ENCODE measurements around the gene BOK.

Gene BOK

GRCh38 chr2:241575624-241576292 lies 17.2 kb downstream of the BOK start:
- TF ChIP-seq, protein P1, sequence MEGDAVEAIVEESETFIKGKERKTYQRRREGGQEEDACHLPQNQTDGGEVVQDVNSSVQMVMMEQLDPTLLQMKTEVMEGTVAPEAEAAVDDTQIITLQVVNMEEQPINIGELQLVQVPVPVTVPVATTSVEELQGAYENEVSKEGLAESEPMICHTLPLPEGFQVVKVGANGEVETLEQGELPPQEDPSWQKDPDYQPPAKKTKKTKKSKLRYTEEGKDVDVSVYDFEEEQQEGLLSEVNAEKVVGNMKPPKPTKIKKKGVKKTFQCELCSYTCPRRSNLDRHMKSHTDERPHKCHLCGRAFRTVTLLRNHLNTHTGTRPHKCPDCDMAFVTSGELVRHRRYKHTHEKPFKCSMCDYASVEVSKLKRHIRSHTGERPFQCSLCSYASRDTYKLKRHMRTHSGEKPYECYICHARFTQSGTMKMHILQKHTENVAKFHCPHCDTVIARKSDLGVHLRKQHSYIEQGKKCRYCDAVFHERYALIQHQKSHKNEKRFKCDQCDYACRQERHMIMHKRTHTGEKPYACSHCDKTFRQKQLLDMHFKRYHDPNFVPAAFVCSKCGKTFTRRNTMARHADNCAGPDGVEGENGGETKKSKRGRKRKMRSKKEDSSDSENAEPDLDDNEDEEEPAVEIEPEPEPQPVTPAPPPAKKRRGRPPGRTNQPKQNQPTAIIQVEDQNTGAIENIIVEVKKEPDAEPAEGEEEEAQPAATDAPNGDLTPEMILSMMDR (IDR thresholded peaks at IDR 0.05; ENCODE audit: low read depth, low read length, missing control alignments): no peak

DNA sequence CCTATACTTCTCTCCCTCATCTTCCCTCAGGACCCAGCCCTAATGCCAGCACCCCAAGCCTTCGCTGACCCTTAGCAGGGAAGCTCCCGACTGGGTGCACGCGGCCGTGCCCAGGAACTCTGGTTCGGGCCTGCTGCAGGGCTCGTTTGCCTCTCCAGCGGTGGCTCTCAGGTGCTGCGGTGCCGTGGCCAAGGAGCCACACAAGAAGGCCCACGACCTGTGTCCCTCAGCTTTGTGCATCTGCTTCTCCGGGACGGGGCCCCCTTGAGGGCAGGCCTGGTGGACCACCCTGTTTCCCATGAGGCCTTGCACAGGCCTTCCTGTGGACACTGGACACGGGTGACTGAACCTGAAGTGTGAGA lies 17.7 kb downstream of the BOK start:
- no peak for DNase-seq (ENCODE audit: low read depth)
- TF ChIP-seq, protein P1 (IDR thresholded peaks at IDR 0.05; ENCODE audit: low read depth, low read length, missing control alignments): no peak
- H3K4me3 ChIP-seq (ENCODE audit: low read depth, low read length): no peak overlapping the region

More at GRCh38 chr2:241575624-241576292, 17.2 kb downstream of the BOK start:
- H3K4me3 ChIP-seq (ENCODE audit: low read depth, low read length): no peak overlapping the region
- no peak for DNase-seq (ENCODE audit: low read depth)

DNA sequence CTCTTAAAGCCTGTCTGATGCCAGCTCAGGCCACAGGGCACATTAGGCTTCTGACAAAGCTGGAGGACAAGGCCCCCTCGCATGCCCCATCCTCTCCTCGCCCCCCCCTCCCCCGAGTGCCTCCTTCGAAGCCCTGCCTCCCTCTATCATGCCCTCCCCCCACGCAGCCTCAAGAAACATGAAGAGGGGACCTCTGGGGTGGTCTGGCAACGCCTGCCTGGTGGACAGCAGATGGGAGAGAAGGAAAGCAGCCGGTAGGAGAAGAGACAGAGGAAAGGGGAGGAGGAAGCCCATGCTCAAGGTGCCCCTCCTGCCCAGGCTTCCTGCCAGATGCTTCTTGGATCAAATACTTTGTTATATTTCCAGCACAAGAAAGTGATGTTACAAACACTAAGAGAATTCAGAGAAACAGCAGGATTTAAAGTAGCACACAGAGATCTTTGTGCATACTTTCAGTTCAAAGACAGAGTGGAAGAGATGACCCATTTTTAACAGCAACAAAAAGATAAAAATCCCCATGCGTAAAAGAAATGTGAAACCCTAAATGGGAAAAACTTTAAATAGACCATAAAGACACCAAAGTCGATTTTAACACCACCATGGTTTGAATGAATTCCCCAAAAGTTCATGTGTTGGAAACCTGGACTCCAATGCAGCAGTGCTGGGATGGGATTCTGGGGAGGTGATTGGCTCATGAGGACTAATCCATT lies 19.0 kb downstream of the BOK start:
- no peak for DNase-seq (ENCODE audit: low read depth)
- TF ChIP-seq, protein P1 (IDR thresholded peaks at IDR 0.05; ENCODE audit: low read depth, low read length, missing control alignments): no peak
- no peak overlapping the region for H3K4me3 ChIP-seq (ENCODE audit: low read depth, low read length)

- TF ChIP-seq, protein P1 (IDR thresholded peaks at IDR 0.05; ENCODE audit: low read depth, low read length, missing control alignments): no peak
- no peak for DNase-seq (ENCODE audit: low read depth)
- H3K4me3 ChIP-seq (ENCODE audit: low read depth, low read length): no peak overlapping the region
Measured at GRCh38 chr2:241579281-241579680, 20.7 kb downstream of the BOK start.

DNA sequence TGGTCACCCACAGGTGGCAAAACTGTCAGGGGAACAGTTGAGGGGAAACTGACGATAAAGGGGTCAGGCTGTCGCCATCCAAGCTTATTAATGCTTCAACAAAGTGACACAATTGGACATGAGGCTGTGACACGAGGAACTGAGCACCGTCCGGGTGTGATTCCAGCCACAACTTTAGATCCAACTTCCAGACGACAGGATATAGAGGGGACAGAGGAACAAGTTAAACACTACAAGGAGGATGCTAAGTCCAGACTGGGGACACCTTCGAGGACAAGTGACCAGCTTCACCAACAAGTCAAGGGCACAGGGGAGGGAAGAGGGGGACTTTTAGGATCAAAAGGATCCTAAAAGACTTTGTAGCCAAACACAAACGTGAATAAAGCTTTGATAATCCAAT lies 23.8 kb downstream of the BOK start:
- H3K4me3 ChIP-seq (ENCODE audit: low read depth, low read length): no peak overlapping the region
- TF ChIP-seq, protein P1 (IDR thresholded peaks at IDR 0.05; ENCODE audit: low read depth, low read length, missing control alignments): no peak
- DNase-seq (ENCODE audit: low read depth): no peak

- TF ChIP-seq, protein P1 (IDR thresholded peaks at IDR 0.05; ENCODE audit: low read depth, low read length, missing control alignments): no peak
- no peak for DNase-seq (ENCODE audit: low read depth)
- no peak overlapping the region for H3K4me3 ChIP-seq (ENCODE audit: low read depth, low read length)
Measured at GRCh38 chr2:241582806-241583205, 24.3 kb downstream of the BOK start.

DNA sequence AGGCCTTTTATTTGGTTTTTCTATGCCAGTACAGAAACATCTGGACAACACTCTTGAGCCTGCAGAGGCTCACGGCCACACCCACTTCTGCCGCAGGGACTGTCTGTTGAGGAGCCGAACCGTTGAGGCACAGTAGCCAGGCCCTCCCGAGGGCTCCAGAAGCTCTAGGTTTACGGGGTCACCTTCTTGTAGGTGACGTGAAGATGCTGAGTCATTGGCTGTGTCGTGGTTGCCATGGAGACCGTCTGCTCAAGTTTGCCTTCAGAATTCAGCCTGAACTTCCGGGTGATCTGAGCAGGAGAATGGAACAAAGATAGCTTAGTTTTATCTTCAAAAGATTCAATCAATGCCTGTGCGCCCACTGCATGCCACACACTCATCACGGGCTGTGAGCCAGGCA lies 25.9 kb downstream of the BOK start:
- TF ChIP-seq, protein P1 (IDR thresholded peaks at IDR 0.05; ENCODE audit: low read depth, low read length, missing control alignments): no peak
- H3K4me3 ChIP-seq (ENCODE audit: low read depth, low read length): no peak overlapping the region
- no peak for DNase-seq (ENCODE audit: low read depth)
